K562 (cell line): ENCODE measurements around the gene TERC. TPM values are rescaled to one million over a fixed set of nuclear protein-coding genes. Genes with fewer than 3 reads are reported as not detected.

Experiments
- ADNP ChIP-seq: fragments of 200-800 bp; sonication (Bioruptor generic); IDR thresholded peaks from 2 replicates; pipeline ENCODE4 v1.6.1; 2016; ENCODE audit warnings: missing genetic modification characterization, missing compliant biosample characterization
- CXXC5 ChIP-seq: fragments of 250-450 bp; sonication (Bioruptor Pico); IDR thresholded peaks from 2 replicates; pipeline ENCODE4 v1.8.0; 2022; ENCODE audit warnings: inconsistent platforms, mild to moderate bottlenecking, moderate library complexity
- DPF2 ChIP-seq: fragments of 450-650 bp; IDR thresholded peaks from 2 replicates; pipeline ENCODE4 v1.6.1; 2016
- FOS ChIP-seq: IDR thresholded peaks from 3 replicates; pipeline ENCODE4 v1.6.1; 2011; ENCODE audit not compliant: insufficient read length; ENCODE audit errors: extremely low read depth
- GABPB2 ChIP-seq: fragments of 250-450 bp; sonication (Bioruptor Pico); conservative IDR thresholded peaks from 2 replicates; pipeline ENCODE4 v1.5.1; 2021; ENCODE audit warnings: mild to moderate bottlenecking
- HDAC1 ChIP-seq, 2 experiments: fragments of 450-650 bp; IDR thresholded peaks; 2 replicates each; pipeline ENCODE4 v1.6.1; 2016 to 2017; ENCODE audit warnings: inconsistent platforms in 1 of 2, mild to moderate bottlenecking in 1 of 2, moderate library complexity in 1 of 2
- IRF1 ChIP-seq: sonication (generic); formaldehyde crosslinking; IDR thresholded peaks from 2 replicates; pipeline ENCODE4 v1.8.0; 2022; ENCODE audit warnings: missing genetic modification reagents, mild to moderate bottlenecking, borderline replicate concordance
- NCOA1 ChIP-seq: fragments of 450-650 bp; IDR thresholded peaks from 2 replicates; pipeline ENCODE4 v1.6.1; 2016; ENCODE audit warnings: low read depth
- NFIC ChIP-seq: fragments of 450-650 bp; IDR thresholded peaks from 2 replicates; pipeline ENCODE4 v1.6.1; 2017; ENCODE audit warnings: mild to moderate bottlenecking, inconsistent platforms
- POLR3A ChIP-seq: IDR thresholded peaks from 2 replicates; pipeline ENCODE4 v1.6.1; 2011; ENCODE audit warnings: borderline replicate concordance, mild to moderate bottlenecking, moderate library complexity; ENCODE audit not compliant: insufficient read length, insufficient read depth; ENCODE audit errors: extremely low read depth
- PYGO2 ChIP-seq: fragments of 450-650 bp; IDR thresholded peaks from 2 replicates; pipeline ENCODE4 v1.6.1; 2016; ENCODE audit warnings: mild to moderate bottlenecking, missing genetic modification characterization, moderate library complexity, missing compliant biosample characterization
- RCOR1 ChIP-seq, 2 experiments: IDR thresholded peaks; 2 replicates each; pipeline ENCODE4 v1.6.1; 2012; ENCODE audit warnings: low read depth in 2 of 2, low read length in 2 of 2, borderline replicate concordance in 1 of 2, improper control_type of control experiment in 1 of 2
- SPI1 ChIP-seq: IDR thresholded peaks from 2 replicates; pipeline ENCODE4 v1.6.1; 2011; ENCODE audit warnings: low read depth, low read length, control low read depth, borderline replicate concordance
- TCF15 ChIP-seq: fragments of 250-450 bp; sonication (Bioruptor Pico); IDR thresholded peaks from 2 replicates; pipeline ENCODE4 v1.8.0; 2022; ENCODE audit warnings: moderate library complexity, mild to moderate bottlenecking, inconsistent platforms
- TCFL5 ChIP-seq: fragments of 250-450 bp; sonication (Bioruptor Pico); conservative IDR thresholded peaks from 2 replicates; pipeline ENCODE4 v1.6.1; 2021; ENCODE audit warnings: mild to moderate bottlenecking, moderate library complexity, matching md5 sums
- TRIM24 ChIP-seq, 2 experiments: fragments of 450-650 bp; IDR thresholded peaks; 2 replicates each; pipeline ENCODE4 v1.6.1; 2016
- ZKSCAN1 ChIP-seq: fragments of 150-350 bp; IDR thresholded peaks from 2 replicates; pipeline ENCODE4 v1.6.1; 2016; ENCODE audit warnings: low read depth, low read length
- ZNF764 ChIP-seq: fragments of 250-450 bp; sonication (Bioruptor Pico); IDR thresholded peaks from 2 replicates; pipeline ENCODE4 v1.4.0; 2020; ENCODE audit warnings: low read depth, mild to moderate bottlenecking, moderate library complexity
- ZNF785 ChIP-seq: fragments of 250-450 bp; sonication (Bioruptor Pico); IDR thresholded peaks from 2 replicates; pipeline ENCODE4 v1.4.0; 2020; ENCODE audit warnings: mild to moderate bottlenecking
- polyA plus RNA-seq, 8 experiments: library from polyadenylated mRNA; depleted of rRNA in 4 of 8; stranded (reverse) in 5 of 8; unstranded in 3 of 8; fragments of >200 nt; fragmentation: Nextera tagmentation in 2 of 8; fragmentation: Illumina TruSeq in 1 of 8; extraction: Ambion mirVana in 2 of 8; extraction: Trizol in 1 of 8; gene quantifications; 2 replicates each; pipeline versions ENCODE4 v1.2.1 to v1.2.3, GENCODE V29; 2011 to 2014; ENCODE audit warnings: inconsistent platforms in 1 of 8, missing spikeins in 1 of 8
- total RNA-seq, 7 experiments: library from RNA; depleted of rRNA in 6 of 7; stranded (reverse); fragments of >200 nt in 6 of 7; fragmentation: Illumina TruSeq in 2 of 7; extraction: Trizol in 2 of 7; gene quantifications; 2 replicates each; pipeline versions ENCODE4 v1.2.1 to v1.2.3, GENCODE V29; 2011 to 2021; ENCODE audit warnings: low replicate concordance in 1 of 7
- TF ChIP-seq, protein P1 (sequence below): IDR thresholded peaks from 3 replicates; pipeline ENCODE4 v1.6.1; 2011; ENCODE audit warnings: borderline replicate concordance, mild to moderate bottlenecking; ENCODE audit not compliant: insufficient read length, insufficient read depth
- TF ChIP-seq, protein P2 (sequence below): fragments of 200-800 bp; sonication (Bioruptor generic); IDR thresholded peaks from 2 replicates; pipeline ENCODE4 v1.6.1; 2017; ENCODE audit warnings: missing genetic modification characterization, missing compliant biosample characterization
- TF ChIP-seq, protein P3 (sequence below): sonication (generic); formaldehyde crosslinking; IDR thresholded peaks from 2 replicates; pipeline ENCODE4 v1.8.0; 2022; ENCODE audit warnings: mild to moderate bottlenecking, missing genetic modification reagents

The TERC gene
- total and polyA plus RNA-seq, 9 of the 15 experiments (the other 6 are each of a cell fraction or from before 2014, with no cell fraction given) = 0.77 to 234 (median 27.9) TPM; not detected in 3

DNA sequence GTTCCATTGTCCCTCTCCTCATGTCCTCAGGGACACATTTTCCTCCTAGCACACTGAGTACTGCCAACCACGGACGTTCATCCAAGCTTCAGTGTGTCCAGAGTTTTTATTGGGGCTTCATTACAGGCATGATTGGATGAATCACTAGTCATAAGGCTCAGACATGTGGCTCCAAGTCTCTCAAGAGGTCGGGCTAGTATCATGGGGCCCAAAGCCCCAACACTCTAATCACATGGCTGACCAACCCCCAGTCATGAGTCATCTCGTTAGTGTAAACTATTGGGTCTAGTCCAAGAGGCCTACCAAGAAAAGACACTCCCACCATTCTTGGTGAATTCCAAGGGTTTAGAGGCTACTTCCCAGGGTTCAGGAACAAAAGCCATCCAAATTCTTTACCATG lies 4.4 kb downstream of the TERC start (continued):
- TF ChIP-seq SPI1 (no peak), CXXC5 (CRISPR knock-in tag) (peak; percentile 56), ADNP (tag) (no peak), TCF15 (CRISPR knock-in tag) (no peak), FOS (peak; percentile 53), NCOA1 (no peak), RCOR1 (IDR thresholded peaks at IDR 0.05; ENCODE audit: borderline replicate concordance in 1 of 2, low read depth in 2 of 2, low read length in 2 of 2) (peak in 1 of 2 experiments; percentile 62; a peak in 2 of 4 replicates), GABPB2 (CRISPR knock-in tag) (no peak), HDAC1 (IDR thresholded peaks at IDR 0.05) (no peak), TRIM24 (IDR thresholded peaks at IDR 0.05) (peak; percentile 71 to 84; a peak in 3 of 4 replicates), IRF1 (no peak), ZKSCAN1 (no peak), PYGO2 (tag) (no peak), NFIC (peak; percentile 91), POLR3A (no peak), TCFL5 (CRISPR knock-in tag) (no peak), ZNF785 (CRISPR knock-in tag) (no peak), DPF2 (peak; percentile 77), ZNF764 (CRISPR knock-in tag) (no peak)
- TF ChIP-seq, protein P1, sequence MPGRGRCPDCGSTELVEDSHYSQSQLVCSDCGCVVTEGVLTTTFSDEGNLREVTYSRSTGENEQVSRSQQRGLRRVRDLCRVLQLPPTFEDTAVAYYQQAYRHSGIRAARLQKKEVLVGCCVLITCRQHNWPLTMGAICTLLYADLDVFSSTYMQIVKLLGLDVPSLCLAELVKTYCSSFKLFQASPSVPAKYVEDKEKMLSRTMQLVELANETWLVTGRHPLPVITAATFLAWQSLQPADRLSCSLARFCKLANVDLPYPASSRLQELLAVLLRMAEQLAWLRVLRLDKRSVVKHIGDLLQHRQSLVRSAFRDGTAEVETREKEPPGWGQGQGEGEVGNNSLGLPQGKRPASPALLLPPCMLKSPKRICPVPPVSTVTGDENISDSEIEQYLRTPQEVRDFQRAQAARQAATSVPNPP = no peak
- TF ChIP-seq, protein P2, sequence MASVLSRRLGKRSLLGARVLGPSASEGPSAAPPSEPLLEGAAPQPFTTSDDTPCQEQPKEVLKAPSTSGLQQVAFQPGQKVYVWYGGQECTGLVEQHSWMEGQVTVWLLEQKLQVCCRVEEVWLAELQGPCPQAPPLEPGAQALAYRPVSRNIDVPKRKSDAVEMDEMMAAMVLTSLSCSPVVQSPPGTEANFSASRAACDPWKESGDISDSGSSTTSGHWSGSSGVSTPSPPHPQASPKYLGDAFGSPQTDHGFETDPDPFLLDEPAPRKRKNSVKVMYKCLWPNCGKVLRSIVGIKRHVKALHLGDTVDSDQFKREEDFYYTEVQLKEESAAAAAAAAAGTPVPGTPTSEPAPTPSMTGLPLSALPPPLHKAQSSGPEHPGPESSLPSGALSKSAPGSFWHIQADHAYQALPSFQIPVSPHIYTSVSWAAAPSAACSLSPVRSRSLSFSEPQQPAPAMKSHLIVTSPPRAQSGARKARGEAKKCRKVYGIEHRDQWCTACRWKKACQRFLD (CRISPR knock-in tag) = peak; percentile 84; the same call in 1 of the 2 replicates
- TF ChIP-seq, protein P3, sequence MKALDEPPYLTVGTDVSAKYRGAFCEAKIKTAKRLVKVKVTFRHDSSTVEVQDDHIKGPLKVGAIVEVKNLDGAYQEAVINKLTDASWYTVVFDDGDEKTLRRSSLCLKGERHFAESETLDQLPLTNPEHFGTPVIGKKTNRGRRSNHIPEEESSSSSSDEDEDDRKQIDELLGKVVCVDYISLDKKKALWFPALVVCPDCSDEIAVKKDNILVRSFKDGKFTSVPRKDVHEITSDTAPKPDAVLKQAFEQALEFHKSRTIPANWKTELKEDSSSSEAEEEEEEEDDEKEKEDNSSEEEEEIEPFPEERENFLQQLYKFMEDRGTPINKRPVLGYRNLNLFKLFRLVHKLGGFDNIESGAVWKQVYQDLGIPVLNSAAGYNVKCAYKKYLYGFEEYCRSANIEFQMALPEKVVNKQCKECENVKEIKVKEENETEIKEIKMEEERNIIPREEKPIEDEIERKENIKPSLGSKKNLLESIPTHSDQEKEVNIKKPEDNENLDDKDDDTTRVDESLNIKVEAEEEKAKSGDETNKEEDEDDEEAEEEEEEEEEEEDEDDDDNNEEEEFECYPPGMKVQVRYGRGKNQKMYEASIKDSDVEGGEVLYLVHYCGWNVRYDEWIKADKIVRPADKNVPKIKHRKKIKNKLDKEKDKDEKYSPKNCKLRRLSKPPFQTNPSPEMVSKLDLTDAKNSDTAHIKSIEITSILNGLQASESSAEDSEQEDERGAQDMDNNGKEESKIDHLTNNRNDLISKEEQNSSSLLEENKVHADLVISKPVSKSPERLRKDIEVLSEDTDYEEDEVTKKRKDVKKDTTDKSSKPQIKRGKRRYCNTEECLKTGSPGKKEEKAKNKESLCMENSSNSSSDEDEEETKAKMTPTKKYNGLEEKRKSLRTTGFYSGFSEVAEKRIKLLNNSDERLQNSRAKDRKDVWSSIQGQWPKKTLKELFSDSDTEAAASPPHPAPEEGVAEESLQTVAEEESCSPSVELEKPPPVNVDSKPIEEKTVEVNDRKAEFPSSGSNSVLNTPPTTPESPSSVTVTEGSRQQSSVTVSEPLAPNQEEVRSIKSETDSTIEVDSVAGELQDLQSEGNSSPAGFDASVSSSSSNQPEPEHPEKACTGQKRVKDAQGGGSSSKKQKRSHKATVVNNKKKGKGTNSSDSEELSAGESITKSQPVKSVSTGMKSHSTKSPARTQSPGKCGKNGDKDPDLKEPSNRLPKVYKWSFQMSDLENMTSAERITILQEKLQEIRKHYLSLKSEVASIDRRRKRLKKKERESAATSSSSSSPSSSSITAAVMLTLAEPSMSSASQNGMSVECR (CRISPR knock-in tag) = no peak
